Activated CD8-positive, alpha-beta T cell treated with anti-CD3 and anti-CD28 coated beads, Interleukin-2, amount 10 ng/mL, durations not matched to agents 7 days and 5 days (primary cell): ENCODE measurements around the gene STAT6. TPM values are rescaled to one million over a fixed set of nuclear protein-coding genes. Genes with fewer than 3 reads are reported as not detected.

ENCODE experiments used
- ATAC-seq: fragments of 150-1000 bp; cut with Tn5 transposase; one replicate; pipeline ENCODE4 v1.10.0; 2021; ENCODE audit warnings: moderate library complexity
- CTCF ChIA-PET: fragments of 350-600 bp; sonication (Branson Sonifier 250); formaldehyde crosslinking; loops from one replicate; lab custom pipeline; 2021; ENCODE audit warnings: antibody characterized with exemption; lab: Charles Lee
- POLR2A ChIA-PET: fragments of 350-600 bp; sonication (Branson Sonifier 250); formaldehyde crosslinking; loops from one replicate; lab custom pipeline; 2021; ENCODE audit warnings: antibody characterized with exemption; lab: Charles Lee
- DNase-seq: peaks from one replicate; pipeline ENCODE4 v3.0.0-alpha.2; 2020
- H3K27ac Mint-ChIP-seq: one replicate; pipeline ENCODE4 v1.8.0; 2021; ENCODE audit warnings: mild to moderate bottlenecking, mixed read lengths
- H3K27me3 Mint-ChIP-seq: one replicate; pipeline ENCODE4 v1.8.0; 2021; ENCODE audit warnings: low read depth, mixed read lengths
- H3K36me3 Mint-ChIP-seq: one replicate; pipeline ENCODE4 v1.8.0; 2021; ENCODE audit warnings: low read depth, mixed read lengths
- H3K4me1 Mint-ChIP-seq: one replicate; pipeline ENCODE4 v1.8.0; 2021; ENCODE audit warnings: low read depth, mixed read lengths
- H3K4me3 Mint-ChIP-seq: one replicate; pipeline ENCODE4 v1.8.0; 2021; ENCODE audit warnings: mild to moderate bottlenecking, mixed read lengths
- H3K9me3 Mint-ChIP-seq: one replicate; pipeline ENCODE4 v1.8.0; 2022; ENCODE audit warnings: mixed read lengths; ENCODE audit not compliant: insufficient read depth
- total RNA-seq, 2 experiments: library from RNA; stranded (reverse); gene quantifications; one replicate each; pipeline ENCODE4 v1.2.3, GENCODE V29; 2021

STAT6 gene
- total RNA-seq, 2 experiments from 2014 or later, result 189 TPM

DNA sequence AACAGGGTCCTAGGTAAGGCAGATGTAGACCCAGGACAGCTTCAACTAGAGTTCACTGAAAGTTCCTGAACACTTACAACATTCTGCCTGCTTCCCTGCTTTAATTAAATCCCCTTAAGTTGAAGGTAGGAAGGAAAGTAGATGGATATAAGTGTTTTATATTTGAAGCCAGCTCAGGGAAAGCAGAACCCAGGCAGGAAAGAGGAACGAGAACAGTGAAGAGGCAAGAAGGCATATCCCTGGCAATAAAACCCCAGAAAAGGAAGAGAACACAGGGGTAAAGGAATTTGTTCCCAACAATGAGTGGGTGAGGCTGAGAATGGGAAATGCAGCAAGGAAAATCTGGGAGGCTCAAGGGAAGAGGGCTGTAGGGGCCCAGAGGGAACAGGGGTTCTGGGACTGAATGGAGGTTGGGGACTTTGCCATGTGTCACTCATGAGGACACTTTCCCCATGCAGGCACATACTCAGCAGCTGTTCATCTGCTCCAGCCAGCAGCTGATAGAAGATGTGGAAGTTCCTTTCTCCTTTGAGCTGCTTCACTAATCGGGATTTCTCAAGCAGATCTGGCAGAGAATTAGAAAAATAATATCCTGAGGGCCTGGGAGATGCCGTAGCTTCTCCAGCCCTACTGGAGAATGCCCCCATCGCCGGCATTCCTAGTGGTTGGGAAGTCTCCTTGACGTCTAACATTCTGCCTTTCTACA lies 64.9 kb downstream of the STAT6 start:
- POLR2A ChIA-PET, result interaction anchor here (0.8 to 2.4 kb wide), 4 partner anchors 14 to 56 kb away, joined by 3 to 9 read pairs (median 3); no protein-coding TSS in a partner anchor
- peaks cover 43% of the 10 kb centered on the region for H3K4me1 Mint-ChIP-seq

More for the DNA sequence above, 64.9 kb downstream of the STAT6 start:
- no peaks in the 10 kb centered on the region for H3K9me3 Mint-ChIP-seq
- peak overlapping the region; percentile 86 for H3K27ac Mint-ChIP-seq
- H3K27me3 Mint-ChIP-seq, result peaks cover 3% of the 10 kb centered on the region
- no peak for DNase-seq
- ATAC-seq, result no peak
- no peak overlapping the region for H3K4me3 Mint-ChIP-seq
- peaks cover 2% of the 10 kb centered on the region for H3K36me3 Mint-ChIP-seq
- CTCF ChIA-PET, result interaction anchor here (1.0 to 7.7 kb wide), 9 partner anchors 14 to 412 kb away, joined by 3 to 105 read pairs (median 24); partner anchors contain the start of genes STAT6 and ZBTB39

Other genes with a start within 250 kb of the STAT6 start
- gene SDR9C7, start 177.0 kb downstream of the STAT6 start, total RNA-seq, result not detected
- under 1 TPM; 0.18 to 0.37 TPM for gene RDH16, start 153.8 kb downstream of the STAT6 start, total RNA-seq
- gene ZBTB39, start 104.8 kb downstream of the STAT6 start, total RNA-seq, result 1 to 10 TPM; 7.7 to 8.2 TPM
- gene TAC3, start 94.8 kb downstream of the STAT6 start, total RNA-seq, result not detected
- 1 to 10 TPM; 1.3 to 1.4 TPM for gene MYO1A, start 61.2 kb downstream of the STAT6 start, total RNA-seq
- gene NEMP1, start 32.6 kb downstream of the STAT6 start, total RNA-seq, result 10 to 100 TPM; 56.4 to 56.9 TPM
- 10 to 100 TPM; 12.9 to 13.7 TPM for gene NAB2, start 22.2 kb downstream of the STAT6 start, total RNA-seq
- gene LRP1, start 17.1 kb upstream of the STAT6 start, total RNA-seq, result under 1 TPM; 0.39 to 0.40 TPM
- gene LRP1-AS, start 36.3 kb upstream of the STAT6 start, total RNA-seq, result not detected
- under 1 TPM; 0.39 to 0.40 TPM for gene NXPH4, start 105.4 kb upstream of the STAT6 start, total RNA-seq
- 100 to 1,000 TPM; 194 to 208 TPM for gene SHMT2, start 118.3 kb upstream of the STAT6 start, total RNA-seq
- 1 to 10 TPM; 7.5 to 9.9 TPM for gene STAC3, start 139.8 kb upstream of the STAT6 start, total RNA-seq